ENCODE data around the gene AIPL1. TPM values are rescaled to one million over a fixed set of nuclear protein-coding genes. Genes with fewer than 3 reads are reported as not detected.

Gene AIPL1
- polyA plus RNA-seq, 1 donor (not counting 4 experiments of a cell fraction or from before 2014, with no cell fraction given) = not detected

DNA sequence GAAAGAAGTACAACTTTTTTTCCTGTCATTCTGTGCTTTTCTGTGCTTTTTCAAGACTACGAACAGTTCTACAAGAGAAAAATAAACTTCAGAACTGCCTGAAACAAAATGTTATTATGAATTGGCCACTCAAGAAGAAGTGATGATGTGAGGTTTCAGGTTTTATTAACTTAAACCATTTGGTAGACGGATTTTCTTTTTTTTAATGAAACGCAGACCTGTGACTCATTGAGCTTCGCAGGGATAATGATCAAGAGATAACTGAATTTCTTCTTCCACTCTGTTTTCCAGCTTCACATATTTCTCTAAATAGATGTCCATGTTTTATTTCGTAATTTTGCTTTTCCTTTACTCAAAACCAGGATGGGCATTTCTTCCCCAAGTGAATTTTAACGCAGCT is 32.7 kb downstream of the AIPL1 start:
- H3K27ac ChIP-seq (ENCODE audit: control insufficient read depth, insufficient read depth, low read length) = no peak overlapping the region
- H3K4me1 ChIP-seq (ENCODE audit: control insufficient read depth, extremely low read depth, insufficient read depth, low read length) = no peaks in the 10 kb centered on the region
- TF ChIP-seq EZH2 (IDR thresholded peaks at IDR 0.05; ENCODE audit: low read length) = no peak
- TF ChIP-seq, protein P1, sequence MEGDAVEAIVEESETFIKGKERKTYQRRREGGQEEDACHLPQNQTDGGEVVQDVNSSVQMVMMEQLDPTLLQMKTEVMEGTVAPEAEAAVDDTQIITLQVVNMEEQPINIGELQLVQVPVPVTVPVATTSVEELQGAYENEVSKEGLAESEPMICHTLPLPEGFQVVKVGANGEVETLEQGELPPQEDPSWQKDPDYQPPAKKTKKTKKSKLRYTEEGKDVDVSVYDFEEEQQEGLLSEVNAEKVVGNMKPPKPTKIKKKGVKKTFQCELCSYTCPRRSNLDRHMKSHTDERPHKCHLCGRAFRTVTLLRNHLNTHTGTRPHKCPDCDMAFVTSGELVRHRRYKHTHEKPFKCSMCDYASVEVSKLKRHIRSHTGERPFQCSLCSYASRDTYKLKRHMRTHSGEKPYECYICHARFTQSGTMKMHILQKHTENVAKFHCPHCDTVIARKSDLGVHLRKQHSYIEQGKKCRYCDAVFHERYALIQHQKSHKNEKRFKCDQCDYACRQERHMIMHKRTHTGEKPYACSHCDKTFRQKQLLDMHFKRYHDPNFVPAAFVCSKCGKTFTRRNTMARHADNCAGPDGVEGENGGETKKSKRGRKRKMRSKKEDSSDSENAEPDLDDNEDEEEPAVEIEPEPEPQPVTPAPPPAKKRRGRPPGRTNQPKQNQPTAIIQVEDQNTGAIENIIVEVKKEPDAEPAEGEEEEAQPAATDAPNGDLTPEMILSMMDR (optimal IDR thresholded peaks at IDR 0.05 in 1 of 3, IDR thresholded peaks at IDR 0.05 in 1 of 3, conservative IDR thresholded peaks at IDR 0.05 in 1 of 3; ENCODE audit: extremely low read depth in 1 of 3, insufficient read depth in 2 of 3, low read length in 3 of 3) = no peak
- no peaks in the 10 kb centered on the region for H3K9me1 ChIP-seq (ENCODE audit: control insufficient read depth, extremely low read depth, insufficient read depth, low read length)
- dilution Hi-C loops (cut with MboI; ENCODE audit: extremely low pct_ligation_motif_present, low sequenced_read_pairs) = loop anchor here (25.0 kb wide), 1 partner anchor 790 kb away; no protein-coding TSS in a partner anchor
- FAIRE-seq (no peak), DNase-seq (ENCODE audit: low read depth, low spot score) (no peak)
- no peaks in the 10 kb centered on the region for H4K20me1 ChIP-seq (ENCODE audit: control insufficient read depth, extremely low read depth, insufficient read depth, low read length)
- H3K4me2 ChIP-seq (ENCODE audit: control insufficient read depth, extremely low read depth, insufficient read depth, low read depth, low read length) = no peak overlapping the region
- H3K36me3 ChIP-seq (ENCODE audit: control insufficient read depth in 2 of 2, extremely low read depth in 1 of 2, insufficient read depth in 2 of 2, low read length in 2 of 2) = no peaks in the 10 kb centered on the region
- no peak overlapping the region for H3K9ac ChIP-seq (ENCODE audit: control insufficient read depth, extremely low read depth, insufficient read depth, low read length)
- H3K79me2 ChIP-seq (ENCODE audit: control insufficient read depth, insufficient read depth, low read length) = no peaks in the 10 kb centered on the region
- no peak overlapping the region for H3K4me3 ChIP-seq (ENCODE audit: control insufficient read depth in 2 of 3, extremely low read depth in 1 of 3, insufficient read depth in 2 of 3, low read depth in 1 of 3, low read length in 3 of 3)
- no peaks in the 10 kb centered on the region for H3K9me3 ChIP-seq (ENCODE audit: control insufficient read depth, low read depth, low read length)
- H3K27me3 ChIP-seq (ENCODE audit: control insufficient read depth, extremely low read depth, insufficient read depth, low read length) = peaks cover 4% of the 10 kb centered on the region
- H2AFZ ChIP-seq (ENCODE audit: control insufficient read depth, low read length) = no peak overlapping the region

DNA sequence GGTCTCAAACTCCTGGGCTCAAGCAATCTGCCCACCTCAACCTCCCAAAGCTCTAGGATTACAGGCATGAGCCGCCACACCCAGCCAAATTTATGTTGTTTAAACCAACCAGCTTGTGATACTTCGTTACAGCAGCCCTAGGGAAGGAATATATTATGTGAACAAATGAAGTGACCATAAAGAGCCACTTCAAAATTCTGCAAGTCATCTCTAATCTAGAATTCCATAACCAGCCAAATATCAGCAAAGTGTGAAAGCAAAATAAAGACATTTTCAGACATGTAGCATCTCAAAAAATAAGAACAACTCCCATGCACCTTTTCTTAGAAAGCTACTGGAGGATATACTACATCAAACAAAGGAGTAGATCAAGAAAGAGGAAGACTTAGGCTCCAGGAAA is 36.0 kb downstream of the AIPL1 start:
- TF ChIP-seq, protein P1 (optimal IDR thresholded peaks at IDR 0.05 in 1 of 3, IDR thresholded peaks at IDR 0.05 in 1 of 3, conservative IDR thresholded peaks at IDR 0.05 in 1 of 3; ENCODE audit: extremely low read depth in 1 of 3, insufficient read depth in 2 of 3, low read length in 3 of 3) = no peak
- no peak for TF ChIP-seq EZH2 (IDR thresholded peaks at IDR 0.05; ENCODE audit: low read length)
- Histone ChIP-seq H4K20me1 (ENCODE audit: control insufficient read depth, extremely low read depth, insufficient read depth, low read length) (no peaks in the 10 kb centered on the region), H3K9ac (ENCODE audit: control insufficient read depth, extremely low read depth, insufficient read depth, low read length) (no peak overlapping the region), H3K4me1 (ENCODE audit: control insufficient read depth, extremely low read depth, insufficient read depth, low read length) (no peaks in the 10 kb centered on the region), H3K4me3 (ENCODE audit: control insufficient read depth in 2 of 3, extremely low read depth in 1 of 3, insufficient read depth in 2 of 3, low read depth in 1 of 3, low read length in 3 of 3) (no peak overlapping the region), H3K79me2 (ENCODE audit: control insufficient read depth, insufficient read depth, low read length) (no peaks in the 10 kb centered on the region), H3K36me3 (ENCODE audit: control insufficient read depth in 2 of 2, extremely low read depth in 1 of 2, insufficient read depth in 2 of 2, low read length in 2 of 2) (no peaks in the 10 kb centered on the region), H3K4me2 (ENCODE audit: control insufficient read depth, extremely low read depth, insufficient read depth, low read depth, low read length) (no peak overlapping the region), H3K9me1 (ENCODE audit: control insufficient read depth, extremely low read depth, insufficient read depth, low read length) (no peaks in the 10 kb centered on the region), H3K27me3 (ENCODE audit: control insufficient read depth, extremely low read depth, insufficient read depth, low read length) (peaks cover 13% of the 10 kb centered on the region), H3K9me3 (ENCODE audit: control insufficient read depth, low read depth, low read length) (no peaks in the 10 kb centered on the region), H2AFZ (ENCODE audit: control insufficient read depth, low read length) (no peak overlapping the region), H3K27ac (ENCODE audit: control insufficient read depth, insufficient read depth, low read length) (no peak overlapping the region)
- FAIRE-seq = no peak
- dilution Hi-C loops (cut with MboI; ENCODE audit: extremely low pct_ligation_motif_present, low sequenced_read_pairs) = no loop called here
- no peak for DNase-seq (ENCODE audit: low read depth, low spot score)
